IMR-90 (cell line): ENCODE measurements around the gene POMT2.

ENCODE experiments used
- BHLHE40 ChIP-seq: fragments of 150-350 bp; IDR thresholded peaks from 2 replicates; pipeline ENCODE4 v1.6.1; 2016; ENCODE audit warnings: mild to moderate bottlenecking, low read depth, low read length
- CEBPB ChIP-seq: IDR thresholded peaks from 2 replicates; pipeline ENCODE4 v1.6.1; 2012; ENCODE audit warnings: low read depth, low read length, improper control_type of control experiment
- FOS ChIP-seq: fragments of 150-350 bp; IDR thresholded peaks from 2 replicates; pipeline ENCODE4 v1.6.1; 2016; ENCODE audit warnings: low read depth, low read length
- POLR2A ChIP-seq: IDR thresholded peaks from 2 replicates; pipeline ENCODE4 v1.6.1; 2012; ENCODE audit warnings: mild to moderate bottlenecking, low read depth, low read length
- RCOR1 ChIP-seq: IDR thresholded peaks from 2 replicates; pipeline ENCODE4 v1.6.1; 2012; ENCODE audit warnings: mild to moderate bottlenecking, low read length, improper control_type of control experiment; ENCODE audit not compliant: insufficient replicate concordance
- RFX5 ChIP-seq: IDR thresholded peaks from 2 replicates; pipeline ENCODE4 v1.8.0; 2012; ENCODE audit warnings: low read depth, mild to moderate bottlenecking, low read length, moderate library complexity
- SMC3 ChIP-seq: fragments of 150-350 bp; IDR thresholded peaks from 2 replicates; pipeline ENCODE4 v1.6.1; 2016; ENCODE audit warnings: low read depth, mild to moderate bottlenecking, antibody characterized with exemption, low read length, moderate library complexity
- TF ChIP-seq, protein P1 (sequence below): conservative IDR thresholded peaks from 2 replicates; pipeline ENCODE4 v1.5.1; 2012; ENCODE audit warnings: mild to moderate bottlenecking, low read depth, low read length, improper control_type of control experiment
- TF ChIP-seq, protein P2 (sequence below): fragments of 150-350 bp; IDR thresholded peaks from 2 replicates; pipeline ENCODE4 v1.6.1; 2016; ENCODE audit warnings: low read depth, mild to moderate bottlenecking, low read length, moderate library complexity, borderline replicate concordance

DNA sequence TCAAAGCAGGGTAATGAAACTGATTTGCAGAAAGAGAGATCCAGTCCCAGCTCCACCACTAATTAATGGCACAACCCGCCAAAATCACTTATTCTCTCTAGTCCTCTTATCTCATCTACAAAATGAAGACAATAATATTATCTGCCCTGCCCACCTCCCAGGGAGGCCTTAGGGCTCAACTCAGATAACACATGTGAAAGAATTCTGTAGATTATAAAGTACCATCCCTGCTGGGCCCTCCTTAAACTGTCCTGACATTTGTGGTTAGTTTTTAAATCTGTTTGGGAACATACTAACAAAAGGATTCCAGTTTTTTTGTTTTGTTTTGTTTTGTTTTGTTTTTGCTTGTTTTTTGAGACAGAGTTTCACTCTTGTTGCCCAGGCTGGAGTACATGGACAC is 7.3 kb downstream of the POMT2 start:
- TF ChIP-seq CEBPB: no peak
- TF ChIP-seq, protein P1, sequence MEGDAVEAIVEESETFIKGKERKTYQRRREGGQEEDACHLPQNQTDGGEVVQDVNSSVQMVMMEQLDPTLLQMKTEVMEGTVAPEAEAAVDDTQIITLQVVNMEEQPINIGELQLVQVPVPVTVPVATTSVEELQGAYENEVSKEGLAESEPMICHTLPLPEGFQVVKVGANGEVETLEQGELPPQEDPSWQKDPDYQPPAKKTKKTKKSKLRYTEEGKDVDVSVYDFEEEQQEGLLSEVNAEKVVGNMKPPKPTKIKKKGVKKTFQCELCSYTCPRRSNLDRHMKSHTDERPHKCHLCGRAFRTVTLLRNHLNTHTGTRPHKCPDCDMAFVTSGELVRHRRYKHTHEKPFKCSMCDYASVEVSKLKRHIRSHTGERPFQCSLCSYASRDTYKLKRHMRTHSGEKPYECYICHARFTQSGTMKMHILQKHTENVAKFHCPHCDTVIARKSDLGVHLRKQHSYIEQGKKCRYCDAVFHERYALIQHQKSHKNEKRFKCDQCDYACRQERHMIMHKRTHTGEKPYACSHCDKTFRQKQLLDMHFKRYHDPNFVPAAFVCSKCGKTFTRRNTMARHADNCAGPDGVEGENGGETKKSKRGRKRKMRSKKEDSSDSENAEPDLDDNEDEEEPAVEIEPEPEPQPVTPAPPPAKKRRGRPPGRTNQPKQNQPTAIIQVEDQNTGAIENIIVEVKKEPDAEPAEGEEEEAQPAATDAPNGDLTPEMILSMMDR: no peak
- no peak for TF ChIP-seq BHLHE40
- no peak for TF ChIP-seq POLR2A
- TF ChIP-seq SMC3: no peak
- TF ChIP-seq RFX5: no peak
- TF ChIP-seq RCOR1: no peak
- TF ChIP-seq, protein P2, sequence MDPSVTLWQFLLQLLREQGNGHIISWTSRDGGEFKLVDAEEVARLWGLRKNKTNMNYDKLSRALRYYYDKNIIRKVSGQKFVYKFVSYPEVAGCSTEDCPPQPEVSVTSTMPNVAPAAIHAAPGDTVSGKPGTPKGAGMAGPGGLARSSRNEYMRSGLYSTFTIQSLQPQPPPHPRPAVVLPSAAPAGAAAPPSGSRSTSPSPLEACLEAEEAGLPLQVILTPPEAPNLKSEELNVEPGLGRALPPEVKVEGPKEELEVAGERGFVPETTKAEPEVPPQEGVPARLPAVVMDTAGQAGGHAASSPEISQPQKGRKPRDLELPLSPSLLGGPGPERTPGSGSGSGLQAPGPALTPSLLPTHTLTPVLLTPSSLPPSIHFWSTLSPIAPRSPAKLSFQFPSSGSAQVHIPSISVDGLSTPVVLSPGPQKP: no peak
- no peak for TF ChIP-seq FOS
